ENCODE measurements around the gene ZNF516.

Gene ZNF516

DNA sequence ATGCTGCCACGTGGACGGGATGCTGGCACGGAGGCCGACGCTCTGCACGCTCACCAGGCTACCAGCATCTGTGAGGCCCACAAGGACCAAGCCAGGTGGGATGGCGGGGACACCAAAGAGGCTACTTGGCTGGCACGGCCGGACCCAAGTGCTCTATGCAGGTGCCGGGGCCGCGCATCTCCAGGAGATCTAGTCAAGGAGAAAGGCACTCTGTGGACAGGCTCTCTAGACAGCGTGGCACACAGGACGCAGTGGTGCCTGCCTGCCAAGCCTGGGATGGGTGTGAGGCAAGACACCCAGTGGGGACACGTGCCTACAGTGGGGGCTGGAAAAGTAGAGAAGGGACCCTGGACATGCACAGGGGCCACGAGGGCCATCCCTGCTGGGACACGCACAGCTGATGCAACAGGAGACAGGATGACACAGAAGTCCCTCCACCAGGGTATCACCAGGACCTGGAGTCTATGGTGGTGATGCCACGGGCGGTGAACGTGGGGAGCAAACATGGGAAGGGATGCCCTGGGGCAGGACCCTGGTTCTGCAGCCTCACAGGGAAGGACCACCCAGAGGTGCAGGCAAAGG, 28.5 kb downstream of the ZNF516 start:
- DNase-seq = no peak

DNA sequence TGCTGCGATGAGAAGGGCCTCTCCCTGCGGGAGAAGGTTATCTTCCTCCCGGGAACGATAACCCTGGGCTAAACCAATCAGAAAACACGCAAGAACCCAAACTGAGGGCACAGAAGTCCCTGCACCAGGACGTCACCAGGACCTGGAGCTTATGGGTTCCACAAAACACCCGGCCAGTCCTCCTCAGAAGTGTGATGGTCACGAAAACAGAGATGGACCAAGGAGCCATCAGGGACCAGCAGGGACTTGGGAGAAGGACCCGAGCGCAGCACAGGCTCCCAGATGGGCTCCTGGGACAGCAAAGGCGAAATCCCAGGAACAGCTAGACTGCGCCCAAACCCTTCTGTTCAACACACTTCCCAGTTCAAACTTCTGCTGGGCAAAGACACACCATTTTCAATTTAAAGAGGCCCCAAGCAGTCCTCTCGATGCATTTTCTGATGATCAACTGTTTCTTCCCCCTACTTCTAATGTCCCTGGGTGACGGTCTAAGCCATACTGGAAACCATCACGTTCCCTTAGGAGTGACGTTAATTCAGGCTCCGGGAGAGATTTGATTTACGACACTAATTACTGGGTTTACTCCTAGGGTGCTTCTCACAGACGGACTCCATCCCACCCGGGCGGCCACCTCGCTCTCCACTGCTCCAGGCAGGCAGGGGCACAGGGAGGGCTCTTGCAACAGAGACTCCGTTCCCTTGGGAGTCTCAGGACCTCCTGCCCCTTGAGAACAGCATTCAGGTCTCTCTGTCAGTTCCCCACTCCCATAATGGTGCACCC, 29.2 kb downstream of the ZNF516 start:
- DNase-seq = no peak

DNA sequence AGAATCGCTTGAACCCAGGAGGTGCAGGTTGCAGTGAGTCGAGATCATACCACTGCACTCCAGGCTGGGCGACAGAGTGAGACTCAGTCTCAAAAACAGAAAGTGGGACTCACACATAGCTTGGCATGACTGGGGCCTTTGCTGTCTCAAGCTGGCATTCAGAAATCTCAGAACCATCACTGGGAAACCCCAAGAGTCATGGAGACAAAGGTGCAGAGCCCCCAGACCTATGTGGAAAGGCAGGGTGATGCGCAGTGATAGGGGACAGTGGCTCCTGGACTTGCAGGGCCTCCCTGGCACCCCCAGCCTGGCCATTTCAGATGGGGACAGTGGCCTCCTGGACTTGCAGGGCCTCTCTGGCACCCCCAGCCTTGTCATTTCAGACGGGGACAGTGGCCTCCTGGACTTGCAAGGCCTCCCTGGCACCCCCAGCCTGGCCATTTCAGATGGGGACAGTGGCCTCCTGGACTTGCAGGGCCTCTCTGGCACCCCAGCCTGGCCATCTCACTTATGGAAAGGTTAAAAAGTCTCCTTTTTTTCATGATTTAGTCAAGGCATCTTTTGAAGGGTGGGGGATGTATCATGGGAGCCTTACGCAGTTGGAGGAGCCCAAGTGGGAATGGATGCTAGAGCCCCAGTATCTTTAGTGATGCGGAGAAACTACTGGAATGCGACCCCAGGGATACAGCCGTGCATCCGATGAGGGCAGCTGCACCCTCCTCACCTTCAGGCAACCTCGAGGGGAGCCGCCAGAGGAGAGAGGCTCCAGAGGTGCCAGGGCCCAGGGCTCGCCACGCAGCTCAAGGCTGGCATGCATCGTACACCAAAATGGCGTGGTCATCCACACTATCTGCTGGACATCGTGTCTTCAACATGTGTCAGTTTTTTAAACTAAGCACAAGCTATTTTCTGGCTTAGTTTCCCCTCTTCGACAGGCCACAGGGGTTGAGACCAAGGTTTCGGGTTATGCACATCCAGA, 30.5 kb downstream of the ZNF516 start:
- no peak for DNase-seq

DNA sequence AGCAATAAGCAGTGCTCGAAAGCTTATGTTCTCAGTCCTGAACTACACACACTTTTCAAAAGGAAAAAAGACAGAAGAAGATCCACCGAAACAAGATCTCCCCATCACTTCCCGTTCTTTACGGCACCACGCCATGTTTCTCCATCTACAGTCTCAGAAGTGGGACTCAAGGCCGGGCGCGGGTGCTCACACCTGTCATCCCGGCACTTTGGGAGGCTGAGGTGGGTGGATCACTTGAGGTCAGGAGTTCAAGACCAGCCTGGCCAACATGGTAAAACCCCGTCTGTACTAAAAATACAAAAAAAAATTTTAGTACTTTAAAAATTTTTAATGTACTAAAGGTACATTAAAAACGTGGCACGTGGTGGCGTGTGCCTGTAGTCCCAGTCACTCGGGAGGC, 31.2 kb downstream of the ZNF516 start:
- no peak for DNase-seq

DNA sequence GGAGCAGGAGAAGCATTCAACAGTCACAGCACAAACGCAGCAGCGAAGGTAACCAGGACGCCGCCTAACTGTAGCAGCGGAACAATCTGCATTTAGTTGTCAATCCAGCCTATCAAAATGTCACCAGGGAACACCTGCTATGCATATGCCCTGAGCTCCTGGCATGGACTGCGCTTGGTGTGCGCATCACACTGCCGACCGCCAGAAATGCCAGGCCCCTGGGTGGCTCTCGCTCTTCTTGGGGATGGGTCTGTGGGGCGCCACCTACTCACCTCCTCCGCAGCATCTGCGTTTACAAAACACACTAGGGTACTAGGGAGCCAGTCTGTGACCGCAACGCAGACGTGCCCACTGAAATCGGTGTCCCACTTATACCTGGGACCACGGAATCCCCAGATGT, 31.7 kb downstream of the ZNF516 start:
- no peak for DNase-seq

DNA sequence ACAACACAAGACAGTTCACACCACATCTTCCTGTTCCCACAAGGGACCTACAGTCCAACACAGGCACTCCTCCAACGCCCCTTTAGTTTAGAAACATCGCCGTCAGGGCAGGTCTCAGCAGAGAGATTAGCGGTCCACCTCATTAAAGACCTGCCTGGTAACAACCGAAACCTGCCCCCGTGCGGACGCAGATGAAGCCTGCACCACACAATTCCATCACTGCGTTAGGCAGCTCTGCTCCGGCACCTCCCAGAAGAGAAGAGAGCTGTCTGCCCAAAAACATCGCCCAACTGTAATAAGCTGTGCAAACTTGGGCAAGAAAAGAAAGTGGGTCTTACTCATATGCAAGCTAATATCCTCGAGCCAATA, 32.7 kb downstream of the ZNF516 start:
- DNase-seq = no peak

DNA sequence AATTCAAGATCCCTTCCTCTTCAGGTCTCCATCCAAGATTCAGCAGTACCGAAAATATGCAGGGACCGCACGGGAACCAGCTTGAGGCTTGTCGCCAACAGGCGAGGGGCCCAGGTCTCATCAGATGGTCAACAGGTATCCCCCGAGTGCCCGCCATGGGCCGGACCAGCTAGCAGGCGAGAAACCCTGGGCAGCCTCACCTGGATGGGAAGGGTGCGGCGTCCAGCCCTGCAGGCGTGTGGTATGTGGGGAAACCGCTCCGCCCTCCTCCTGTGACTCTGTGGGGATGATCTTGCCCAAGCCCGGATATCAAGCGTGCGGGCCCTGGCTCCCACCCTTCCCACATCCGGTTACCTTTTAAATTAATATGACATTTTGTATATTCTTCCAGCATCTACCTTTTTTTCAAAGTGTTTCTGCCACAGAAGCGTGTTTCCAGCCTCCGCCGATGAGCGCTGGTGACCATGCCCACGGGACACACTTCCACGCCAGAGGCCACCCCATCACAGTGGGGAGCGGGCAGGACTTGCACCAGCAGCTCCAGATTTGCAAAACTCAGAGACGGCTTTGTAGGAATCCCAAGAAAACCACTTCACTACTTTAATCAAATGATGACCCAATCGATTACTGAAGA, 33.2 kb downstream of the ZNF516 start:
- DNase-seq = no peak

DNA sequence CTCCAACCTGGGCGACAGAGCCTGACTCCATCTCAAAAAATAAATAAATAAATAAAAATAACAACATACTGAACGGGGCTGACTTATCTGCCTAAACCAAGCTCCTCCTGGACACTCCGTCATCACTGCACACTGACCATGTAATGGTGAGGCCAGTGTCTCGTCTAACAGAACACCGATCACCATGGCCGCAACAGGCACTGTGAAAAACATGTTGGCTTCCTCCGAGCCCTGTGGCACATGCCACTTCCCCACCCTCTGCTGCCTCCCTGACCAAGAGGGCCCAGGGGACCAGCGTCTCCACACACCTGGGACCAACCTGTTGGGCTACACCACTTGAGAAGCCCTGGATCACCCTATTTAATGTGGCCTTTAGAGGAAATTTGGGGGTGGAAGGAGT, 33.9 kb downstream of the ZNF516 start:
- DNase-seq = no peak

DNA sequence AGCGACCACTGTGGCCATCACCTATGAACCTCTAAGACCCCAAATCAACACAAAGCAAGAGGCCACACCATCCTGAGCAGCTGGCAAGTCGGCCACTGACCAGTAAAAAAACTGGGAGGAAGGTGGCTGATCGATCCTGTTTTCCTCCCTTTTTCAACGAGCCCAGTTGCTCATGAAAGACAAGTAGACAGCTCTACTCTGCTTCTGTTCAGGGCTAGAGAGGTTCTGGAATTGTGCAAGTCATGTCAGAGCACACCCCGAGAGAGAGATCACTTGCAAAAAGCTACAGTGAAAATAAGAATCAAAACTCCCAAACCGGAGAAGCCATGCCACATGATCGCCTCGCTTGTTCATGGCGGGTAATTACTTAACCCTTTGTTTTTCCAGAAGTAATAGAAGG, 34.6 kb downstream of the ZNF516 start:
- no peak for DNase-seq

DNA sequence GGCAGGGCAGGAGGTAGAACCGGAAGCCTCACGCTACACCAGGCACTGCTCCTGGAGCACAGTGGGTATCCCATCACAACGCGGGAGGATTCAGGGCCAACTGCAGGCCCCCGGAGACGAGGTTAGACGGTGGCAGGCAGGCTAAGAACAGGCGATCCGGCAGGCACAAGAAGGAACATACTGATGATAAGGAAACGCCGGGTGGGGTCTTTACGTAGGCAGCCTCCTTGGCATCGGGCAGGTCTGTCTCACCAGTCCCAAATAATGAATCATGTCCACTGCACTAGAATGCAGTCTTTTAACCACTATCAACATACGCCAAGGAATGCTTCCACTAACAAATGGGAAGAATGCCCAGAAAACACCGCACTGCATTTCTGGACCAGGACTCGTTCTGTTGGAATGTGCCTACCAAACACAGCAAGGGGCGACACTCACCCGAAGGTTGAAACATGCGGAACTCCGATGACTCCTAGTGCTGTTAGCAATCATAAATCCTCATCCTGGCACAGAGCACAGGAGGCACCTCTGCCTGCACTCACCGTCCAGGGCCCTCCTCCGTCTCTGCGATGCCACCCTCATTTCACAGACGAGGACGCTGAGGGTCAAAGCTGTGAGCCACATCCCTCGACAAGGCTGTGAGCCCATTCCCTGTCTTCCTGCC, 35.2 kb downstream of the ZNF516 start:
- no peak for DNase-seq

DNA sequence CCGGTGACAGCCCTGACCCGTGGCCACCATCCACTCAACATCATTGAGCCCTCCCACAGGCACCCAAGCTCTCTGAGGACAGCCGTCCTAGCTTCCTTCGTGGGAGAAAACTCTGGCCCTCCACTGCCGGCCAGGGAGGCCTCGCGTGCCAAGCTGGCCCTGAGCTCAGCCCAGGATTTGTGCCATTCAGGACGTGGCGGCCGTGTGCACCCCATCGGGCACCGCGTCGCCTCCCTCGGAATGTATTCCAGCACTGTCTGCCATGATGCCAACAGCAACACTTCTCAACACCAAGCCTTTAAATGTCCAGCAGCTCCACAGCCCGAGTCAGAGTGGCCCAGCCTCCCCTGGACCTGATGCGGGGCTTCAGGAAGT, 35.7 kb downstream of the ZNF516 start:
- no peak for DNase-seq

DNA sequence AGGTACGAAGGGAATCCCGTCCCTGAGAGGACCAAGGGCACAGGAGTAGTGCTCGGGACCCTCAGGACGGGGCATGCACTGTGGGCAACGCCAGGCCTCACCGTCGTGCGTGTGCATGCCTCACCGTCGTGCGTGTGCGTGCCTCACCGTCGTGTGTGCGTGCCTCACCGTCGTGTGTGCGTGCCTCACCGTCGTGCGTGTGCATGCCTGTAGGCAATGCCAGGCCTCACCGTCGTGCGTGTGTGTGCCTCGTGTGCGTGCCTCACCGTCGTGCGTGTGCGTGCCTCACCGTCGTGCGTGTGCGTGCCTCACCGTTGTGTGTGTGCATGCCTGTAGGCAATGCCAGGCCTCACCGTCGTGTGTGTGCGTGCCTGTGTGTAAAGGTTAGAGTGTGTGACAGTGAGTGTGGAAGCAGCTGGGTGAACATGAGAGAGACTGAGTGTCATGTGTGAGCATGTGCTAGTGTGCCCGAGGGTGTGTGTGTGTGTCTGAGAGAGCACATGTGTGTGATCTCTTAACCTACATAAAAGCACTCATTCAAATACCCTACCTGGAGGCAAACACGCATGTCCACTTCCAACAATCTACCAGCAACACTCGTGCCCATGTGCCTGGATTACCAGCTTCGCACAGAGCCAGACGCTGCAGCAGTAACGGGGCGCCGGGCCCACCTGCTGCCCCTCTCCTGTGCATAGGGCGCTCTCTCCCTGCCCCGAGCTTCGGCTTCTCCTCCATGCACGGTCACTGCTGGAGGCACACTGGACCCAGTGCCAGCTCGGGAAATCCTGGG, 36.3 kb downstream of the ZNF516 start:
- DNase-seq = no peak

DNA sequence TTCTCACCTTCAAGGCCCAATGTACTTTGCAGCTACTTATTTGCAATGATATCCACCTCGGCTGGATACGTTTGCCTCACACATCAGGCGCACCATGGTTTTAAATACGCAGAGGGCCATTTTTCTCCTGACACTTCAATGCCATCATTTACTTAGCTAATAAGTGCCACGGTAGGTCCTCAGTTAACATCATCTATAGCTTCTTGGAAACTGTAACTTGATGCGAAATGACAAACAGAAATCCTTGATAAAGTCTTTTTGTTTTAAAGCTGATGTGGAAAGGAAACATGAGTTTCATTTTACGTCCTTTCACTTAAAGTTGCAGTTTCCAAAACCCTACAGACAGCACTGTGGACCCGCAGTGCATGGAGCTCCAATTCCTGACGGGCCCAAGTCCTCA, 37.1 kb downstream of the ZNF516 start:
- DNase-seq = no peak

DNA sequence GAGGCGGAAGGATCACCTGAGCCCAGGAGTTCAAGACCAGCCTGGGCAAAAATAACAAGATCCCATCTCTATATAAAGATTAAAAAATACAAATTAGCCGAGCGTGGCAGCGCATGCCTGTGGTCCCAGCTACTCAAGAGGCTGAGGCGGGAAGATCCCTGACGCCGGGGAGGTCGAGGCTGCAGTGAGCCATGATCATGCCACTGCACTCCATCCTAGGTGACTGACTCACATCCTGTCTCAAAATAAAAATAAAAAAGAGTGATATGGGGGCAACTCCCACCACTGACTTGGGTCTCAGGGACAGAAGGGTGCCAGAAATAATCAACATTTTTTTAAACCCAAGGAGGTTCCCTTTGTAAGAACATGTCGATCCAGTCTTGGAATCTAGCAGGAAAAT, 37.6 kb downstream of the ZNF516 start:
- no peak for DNase-seq

DNA sequence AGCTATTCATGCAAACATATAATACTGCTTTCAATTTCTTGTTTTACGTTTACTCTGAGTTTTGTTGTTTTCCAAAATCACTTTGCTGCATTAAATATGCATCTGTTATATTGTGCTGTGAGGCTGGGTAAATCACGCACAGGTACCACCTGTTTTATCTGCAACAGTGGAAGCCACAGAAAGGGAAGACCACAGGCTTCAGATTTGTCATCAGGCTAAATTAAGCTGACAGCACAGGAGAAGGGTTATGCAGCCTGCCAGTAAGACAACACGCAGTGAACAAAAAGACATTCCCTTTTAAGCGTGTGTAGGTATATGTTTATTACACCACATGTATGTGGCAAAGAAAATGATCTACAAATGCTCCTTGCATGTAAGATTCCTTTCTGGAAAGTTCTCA, 38.2 kb downstream of the ZNF516 start:
- DNase-seq = no peak

DNA sequence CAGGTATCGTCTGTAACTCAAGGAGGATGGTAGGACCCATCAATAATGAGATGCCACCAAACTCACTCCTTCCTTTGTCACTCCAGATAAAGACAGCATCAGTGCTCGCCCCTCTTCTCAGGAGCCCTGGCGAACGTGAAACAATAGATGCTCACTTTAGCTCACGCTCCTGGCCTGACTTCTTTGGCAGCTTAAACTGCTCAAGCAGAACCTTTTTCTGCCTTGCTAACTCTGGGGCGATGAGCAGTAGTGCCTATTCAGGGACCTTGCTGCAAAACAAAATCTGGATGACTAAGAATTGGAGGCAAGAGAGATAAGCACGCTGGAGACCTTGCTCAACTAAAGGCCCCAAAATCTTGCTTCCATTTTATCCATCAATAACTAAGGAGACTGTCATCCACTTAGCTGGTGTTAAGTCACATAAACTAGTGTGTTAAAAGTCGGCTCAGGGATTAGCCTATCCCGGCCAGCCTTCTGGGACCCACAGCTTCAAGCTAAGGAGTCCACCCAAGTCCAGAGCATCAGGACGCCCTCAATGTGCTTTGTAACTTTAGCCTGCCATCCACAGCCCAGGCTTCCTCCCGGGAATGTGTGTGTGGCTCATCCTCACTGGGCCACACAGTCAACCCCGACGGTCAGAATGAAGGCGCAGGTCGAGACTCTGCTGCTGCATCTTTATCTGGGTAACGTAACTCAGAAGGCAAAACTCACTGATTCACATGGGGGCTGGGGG, 38.9 kb downstream of the ZNF516 start:
- DNase-seq = no peak

DNA sequence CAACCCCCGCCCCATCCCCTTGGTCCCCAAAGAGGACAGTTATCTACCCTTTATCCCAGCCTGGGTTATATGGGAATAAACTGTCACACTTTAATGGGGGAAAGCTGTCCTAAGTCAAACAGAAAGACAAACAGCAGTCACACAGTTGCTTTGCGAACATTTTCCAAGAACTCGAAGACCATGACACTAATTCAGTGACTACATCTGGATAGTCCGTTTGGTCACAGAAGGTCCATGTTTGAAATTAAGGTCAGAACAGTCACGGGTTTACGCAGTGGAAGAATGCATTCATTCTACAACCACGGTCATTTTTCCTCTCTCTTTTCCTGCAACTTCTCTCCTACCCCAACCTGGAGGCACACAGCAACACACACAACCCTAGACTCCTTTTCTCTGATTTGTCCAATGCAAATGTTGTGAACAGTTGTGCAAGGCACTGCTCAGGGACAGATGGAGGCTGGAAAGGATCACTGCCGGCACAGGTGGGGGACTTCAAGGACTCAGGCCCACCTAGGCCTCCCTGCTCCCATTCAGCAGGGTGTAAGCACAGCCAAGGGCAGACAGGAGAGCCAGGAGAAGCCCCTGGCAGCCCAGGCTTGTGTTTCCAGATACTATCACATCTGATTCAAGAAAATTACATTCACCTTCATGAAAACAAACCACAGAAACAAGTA, 39.9 kb downstream of the ZNF516 start:
- DNase-seq = no peak

DNA sequence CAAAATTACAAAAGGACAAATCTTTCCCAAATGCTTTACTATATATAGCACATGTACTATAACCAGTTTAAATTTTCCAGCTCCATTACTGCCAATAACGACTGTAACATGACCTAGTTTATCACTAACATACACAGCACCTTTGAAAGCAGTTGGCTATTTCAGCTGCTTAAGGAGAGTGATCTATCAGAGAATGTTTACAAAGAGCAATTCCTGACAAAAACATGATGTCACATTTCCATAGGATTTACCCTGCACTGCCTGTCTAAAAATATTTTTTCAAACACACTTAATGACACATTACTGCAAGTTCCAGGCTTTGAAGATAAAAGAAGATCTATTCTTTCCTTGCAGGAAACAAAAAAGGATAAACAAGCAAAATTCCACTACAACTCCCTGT, 40.6 kb downstream of the ZNF516 start:
- no peak for DNase-seq

DNA sequence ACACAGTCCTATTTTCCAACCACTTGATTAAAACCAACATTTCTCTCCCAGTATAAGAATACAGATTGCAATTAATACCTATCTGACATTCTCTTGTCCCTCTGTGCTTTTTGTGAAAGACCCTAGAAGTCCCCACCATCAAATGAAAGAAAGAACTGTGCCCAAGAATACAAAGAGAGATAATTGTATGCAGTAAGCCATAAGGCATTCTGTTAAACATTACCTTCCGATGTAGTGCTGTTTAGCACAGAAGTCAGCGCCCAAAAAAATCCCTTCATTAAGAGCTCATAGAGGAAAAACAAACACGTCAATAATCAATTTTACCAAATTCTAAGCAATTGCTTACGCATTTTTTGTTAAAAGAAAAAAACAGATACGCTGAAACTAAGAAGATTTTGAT, 41.1 kb downstream of the ZNF516 start:
- DNase-seq = no peak

DNA sequence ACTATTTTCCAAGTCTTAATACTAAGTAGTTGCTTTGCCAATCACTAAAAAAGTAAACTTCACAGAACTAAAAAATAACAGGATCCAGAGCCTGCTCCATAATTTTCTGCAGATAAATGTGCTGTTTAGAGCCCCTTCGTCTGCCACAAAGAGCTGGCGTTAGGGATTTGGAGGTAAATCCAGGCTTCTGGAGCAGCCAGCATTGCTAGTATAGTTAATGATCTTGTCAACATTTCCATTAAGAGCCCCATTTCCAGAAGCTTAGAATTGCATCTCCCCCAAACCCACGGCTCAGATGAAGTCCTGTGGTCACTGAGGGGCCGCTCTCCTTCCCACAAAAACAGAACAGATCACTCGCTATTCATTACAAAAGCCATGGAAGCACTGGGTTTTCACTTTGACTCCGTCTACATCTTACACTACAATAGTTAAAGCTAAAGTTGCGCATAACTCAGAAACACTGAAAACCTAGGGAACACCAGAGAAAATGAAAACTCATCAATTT, 41.9 kb downstream of the ZNF516 start:
- DNase-seq = no peak

DNA sequence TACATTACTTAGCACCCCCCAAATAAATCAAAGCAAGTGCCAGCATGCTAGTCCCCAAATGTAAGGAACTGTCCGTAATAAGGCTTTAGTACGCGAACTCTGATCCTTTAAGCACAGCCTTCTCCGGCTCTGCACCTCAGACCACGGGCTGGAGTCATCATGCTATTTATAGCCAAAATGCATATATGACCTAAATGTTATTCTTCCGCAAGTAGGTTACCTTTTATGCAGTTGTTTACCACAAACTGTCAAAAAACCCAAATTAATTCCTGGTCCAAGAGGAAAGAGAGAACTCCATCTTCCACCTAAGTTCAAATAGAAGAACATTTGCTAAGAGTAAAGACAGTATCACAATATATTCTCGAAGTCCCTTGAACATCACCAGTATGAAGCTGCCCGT, 42.7 kb downstream of the ZNF516 start:
- no peak for DNase-seq

Data from NCI-H446 treated with DMSO at 0.1 percent for 48 hours (cell line).